Brain microvascular endothelial cell (primary cell): ENCODE data around the gene MYO10.

ENCODE experiments used
- DNase-seq: peaks from one replicate; pipeline ENCODE4 v3.0.0-alpha.2; 2020
- H3K27ac ChIP-seq: fragments of 250-450 bp; sonication (Bioruptor Pico); 2 replicates; pipeline ENCODE4 v1.5.1; 2020; ENCODE audit warnings: mild to moderate bottlenecking, moderate library complexity
- H3K27me3 ChIP-seq: fragments of 250-450 bp; sonication (Bioruptor Pico); replicated peaks from 2 replicates; pipeline ENCODE4 v1.5.1; 2020; ENCODE audit warnings: mild to moderate bottlenecking
- H3K36me3 ChIP-seq: fragments of 250-450 bp; sonication (Bioruptor Pico); replicated peaks from 2 replicates; pipeline ENCODE4 v1.5.1; 2020; ENCODE audit warnings: mild to moderate bottlenecking
- H3K4me3 ChIP-seq: 2 replicates; pipeline ENCODE4 v1.5.1; 2011; ENCODE audit warnings: low read depth, mild to moderate bottlenecking, control low read depth, low read length, moderate library complexity
- in situ Hi-C: cut with HindIII; loops from 2 replicates; pipeline ENCODE4 v1.10.0; 2017; ENCODE audit warnings: low sequenced_read_pairs, low pct_ligation_motif_present
- TF ChIP-seq, protein P1 (sequence below): IDR thresholded peaks from 2 replicates; pipeline ENCODE4 v1.5.1; 2011; ENCODE audit warnings: low read depth, mild to moderate bottlenecking, moderate library complexity, low read length, control low read depth, inconsistent platforms; ENCODE audit errors: missing control alignments

MYO10 gene

DNA sequence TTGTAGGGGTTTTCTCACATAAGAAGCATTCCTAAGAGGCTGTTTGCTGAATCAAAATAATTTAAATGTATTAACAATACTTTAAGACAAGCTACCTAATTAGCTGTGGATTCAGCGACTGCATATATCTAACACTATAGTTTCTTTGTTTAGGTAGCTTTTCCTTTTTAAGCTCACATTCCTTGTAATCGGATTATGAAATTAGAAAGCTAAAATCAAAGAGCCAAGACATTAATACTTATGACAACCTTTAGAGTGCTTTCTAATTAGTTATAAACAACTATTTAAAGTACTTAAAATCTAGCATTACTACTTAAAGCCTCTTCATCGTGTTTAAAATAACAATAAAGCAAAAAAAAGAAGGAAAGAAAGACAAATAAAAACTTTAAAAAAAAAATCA is 182.0 kb downstream of the MYO10 start:
- H3K4me3 ChIP-seq: no peak overlapping the region
- in situ Hi-C loops: no loop called here
- TF ChIP-seq, protein P1, sequence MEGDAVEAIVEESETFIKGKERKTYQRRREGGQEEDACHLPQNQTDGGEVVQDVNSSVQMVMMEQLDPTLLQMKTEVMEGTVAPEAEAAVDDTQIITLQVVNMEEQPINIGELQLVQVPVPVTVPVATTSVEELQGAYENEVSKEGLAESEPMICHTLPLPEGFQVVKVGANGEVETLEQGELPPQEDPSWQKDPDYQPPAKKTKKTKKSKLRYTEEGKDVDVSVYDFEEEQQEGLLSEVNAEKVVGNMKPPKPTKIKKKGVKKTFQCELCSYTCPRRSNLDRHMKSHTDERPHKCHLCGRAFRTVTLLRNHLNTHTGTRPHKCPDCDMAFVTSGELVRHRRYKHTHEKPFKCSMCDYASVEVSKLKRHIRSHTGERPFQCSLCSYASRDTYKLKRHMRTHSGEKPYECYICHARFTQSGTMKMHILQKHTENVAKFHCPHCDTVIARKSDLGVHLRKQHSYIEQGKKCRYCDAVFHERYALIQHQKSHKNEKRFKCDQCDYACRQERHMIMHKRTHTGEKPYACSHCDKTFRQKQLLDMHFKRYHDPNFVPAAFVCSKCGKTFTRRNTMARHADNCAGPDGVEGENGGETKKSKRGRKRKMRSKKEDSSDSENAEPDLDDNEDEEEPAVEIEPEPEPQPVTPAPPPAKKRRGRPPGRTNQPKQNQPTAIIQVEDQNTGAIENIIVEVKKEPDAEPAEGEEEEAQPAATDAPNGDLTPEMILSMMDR: no peak

DNA sequence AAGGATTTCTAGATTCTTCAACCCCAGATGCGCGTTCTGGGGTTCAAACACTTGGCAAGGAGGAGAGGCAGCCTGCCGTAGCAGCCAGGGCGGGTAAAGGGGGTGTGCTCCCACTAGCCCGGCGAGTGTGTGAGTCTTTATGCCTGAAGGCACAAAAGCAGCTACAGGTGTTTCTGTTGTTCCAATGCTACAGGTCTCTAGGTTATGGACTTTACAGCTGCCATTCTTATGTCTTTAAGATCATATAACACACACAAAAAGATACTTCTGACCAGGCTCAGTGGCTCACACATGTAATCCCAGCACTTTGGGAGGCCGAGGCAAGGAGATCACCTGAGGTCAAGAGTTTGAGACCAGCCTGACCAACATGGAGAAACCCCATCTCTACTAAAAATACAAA is 185.6 kb downstream of the MYO10 start:
- H3K27me3 ChIP-seq: no peaks in the 10 kb centered on the region
- TF ChIP-seq, protein P1: no peak
- no peak overlapping the region for H3K27ac ChIP-seq
- no peak overlapping the region for H3K4me3 ChIP-seq
- peaks cover 66% of the 10 kb centered on the region for H3K36me3 ChIP-seq
- no peak for DNase-seq
- in situ Hi-C loops: no loop called here

More for the DNA sequence above, 182.0 kb downstream of the MYO10 start:
- DNase-seq: no peak
- Histone ChIP-seq H3K27ac (no peak overlapping the region), H3K36me3 (peaks cover 75% of the 10 kb centered on the region), H3K27me3 (no peaks in the 10 kb centered on the region)

DNA sequence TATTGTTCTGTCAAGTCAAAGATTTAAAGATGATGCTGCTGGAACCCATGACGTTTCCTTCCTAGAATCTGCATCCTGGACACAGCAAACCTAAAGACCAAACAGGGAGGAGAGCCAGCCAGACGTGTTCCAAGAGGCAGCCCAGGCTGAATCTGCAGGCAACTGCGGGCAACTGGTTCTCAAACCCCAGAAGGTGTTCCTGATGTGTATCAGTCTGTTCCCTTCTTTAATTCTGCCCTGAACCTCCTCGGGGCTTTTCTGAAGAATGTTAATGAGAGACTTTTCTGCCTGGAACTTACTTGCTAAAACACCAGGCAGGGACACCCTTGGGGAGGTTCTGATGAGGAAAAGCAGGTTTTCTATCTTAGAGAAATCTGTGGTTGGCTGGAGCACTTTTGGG is 186.5 kb downstream of the MYO10 start:
- TF ChIP-seq, protein P1: no peak
- no peak for DNase-seq
- H3K27me3 ChIP-seq: no peaks in the 10 kb centered on the region
- H3K4me3 ChIP-seq: no peak overlapping the region
- in situ Hi-C loops: no loop called here
- H3K36me3 ChIP-seq: peaks cover 62% of the 10 kb centered on the region
- no peak overlapping the region for H3K27ac ChIP-seq

DNA sequence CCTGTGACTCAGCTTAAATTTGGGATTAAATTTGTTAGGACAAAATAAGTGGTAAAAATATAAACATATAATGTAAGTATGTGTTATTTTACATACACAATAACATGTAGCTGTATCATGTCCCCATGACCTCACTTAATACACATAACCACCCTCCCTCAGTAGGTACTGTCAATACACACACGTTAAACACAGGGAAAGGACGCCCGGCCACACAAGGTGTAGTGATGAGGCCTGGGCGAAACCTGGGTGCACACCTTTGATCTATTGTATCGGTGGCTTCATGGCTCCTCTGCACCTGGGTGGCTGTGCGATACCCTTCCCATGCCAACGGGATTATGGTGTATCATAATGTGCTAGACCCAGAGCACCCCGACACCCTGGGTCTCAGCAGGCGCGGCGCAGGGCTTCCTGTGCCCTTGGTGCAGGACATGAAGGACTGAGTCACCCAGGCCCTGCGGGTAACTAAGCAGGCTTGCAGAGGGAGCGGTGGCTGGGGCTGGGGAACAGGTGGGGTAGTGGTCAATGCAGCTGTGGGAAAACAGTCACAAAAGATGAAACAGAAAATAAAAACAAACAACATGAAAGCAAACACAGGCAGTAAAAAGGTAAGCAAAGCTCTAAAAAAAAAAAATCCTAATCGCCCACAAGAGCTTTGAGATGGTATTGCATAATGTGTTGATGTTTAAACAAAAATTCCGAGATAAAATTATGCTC is 191.8 kb downstream of the MYO10 start:
- H3K36me3 ChIP-seq: peaks cover 43% of the 10 kb centered on the region
- no peak overlapping the region for H3K4me3 ChIP-seq
- no peak overlapping the region for H3K27ac ChIP-seq
- in situ Hi-C loops: no loop called here
- no peak for DNase-seq
- no peaks in the 10 kb centered on the region for H3K27me3 ChIP-seq
- TF ChIP-seq, protein P1: no peak

DNA sequence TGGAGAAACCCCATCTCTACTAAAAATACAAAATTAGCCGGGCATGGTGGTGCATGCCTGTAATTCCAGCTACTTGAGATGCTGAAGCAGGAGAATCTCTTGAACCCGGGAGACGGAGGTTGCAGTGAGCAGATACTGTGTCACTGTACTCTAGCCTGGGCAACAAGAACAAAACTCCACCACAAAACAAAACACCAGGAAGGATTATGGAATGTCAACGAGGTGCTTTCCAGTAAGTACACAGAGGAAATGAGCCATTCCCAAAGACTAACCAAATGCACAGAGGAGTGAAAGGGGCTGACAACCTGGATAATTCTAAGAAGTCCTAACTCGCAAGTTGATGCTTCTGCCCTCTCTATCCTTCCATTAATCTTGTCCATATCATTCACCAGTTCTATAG is 193.2 kb downstream of the MYO10 start:
- Histone ChIP-seq H3K36me3 (peaks cover 35% of the 10 kb centered on the region), H3K27me3 (no peaks in the 10 kb centered on the region), H3K4me3 (no peak overlapping the region), H3K27ac (peak overlapping the region; percentile 54)
- in situ Hi-C loops: no loop called here
- TF ChIP-seq, protein P1: no peak
- peak; percentile 16 for DNase-seq
